Loucy (cell line): ENCODE results near the gene RIMS1.

Source experiments
- EZH2phosphoT487 ChIP-seq: fragments of 200-600 bp; IDR thresholded peaks from 2 replicates; pipeline ENCODE4 v1.6.1; 2018; ENCODE audit warnings: antibody characterized with exemption, mild to moderate bottlenecking, moderate library complexity, borderline replicate concordance
- TF ChIP-seq, protein P1 (sequence below): fragments of 200-600 bp; sonication (generic); conservative IDR thresholded peaks from 2 replicates; pipeline ENCODE4 v1.5.1; 2014; ENCODE audit warnings: mild to moderate bottlenecking, antibody characterized with exemption, low read length

DNA sequence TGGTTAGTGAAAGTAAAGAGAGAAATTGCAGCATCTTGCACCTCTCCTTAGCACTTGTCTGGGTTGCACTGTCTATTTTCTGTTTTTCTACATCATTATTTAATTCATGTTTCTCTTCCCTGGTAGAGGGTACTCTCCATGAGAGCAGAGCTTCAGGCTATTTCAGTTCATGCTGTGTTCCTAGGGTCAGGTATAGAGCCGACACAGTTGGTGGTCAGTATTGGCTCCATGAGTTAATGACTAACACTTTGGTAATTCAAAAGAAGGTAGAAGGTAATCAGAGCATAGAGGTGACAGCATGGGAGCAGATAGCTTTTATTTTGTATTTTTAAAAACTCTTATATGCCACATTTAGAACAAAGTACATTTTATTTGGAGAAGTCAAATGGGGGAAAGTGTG, 42.7 kb downstream of the RIMS1 start:
- TF ChIP-seq, protein P1, sequence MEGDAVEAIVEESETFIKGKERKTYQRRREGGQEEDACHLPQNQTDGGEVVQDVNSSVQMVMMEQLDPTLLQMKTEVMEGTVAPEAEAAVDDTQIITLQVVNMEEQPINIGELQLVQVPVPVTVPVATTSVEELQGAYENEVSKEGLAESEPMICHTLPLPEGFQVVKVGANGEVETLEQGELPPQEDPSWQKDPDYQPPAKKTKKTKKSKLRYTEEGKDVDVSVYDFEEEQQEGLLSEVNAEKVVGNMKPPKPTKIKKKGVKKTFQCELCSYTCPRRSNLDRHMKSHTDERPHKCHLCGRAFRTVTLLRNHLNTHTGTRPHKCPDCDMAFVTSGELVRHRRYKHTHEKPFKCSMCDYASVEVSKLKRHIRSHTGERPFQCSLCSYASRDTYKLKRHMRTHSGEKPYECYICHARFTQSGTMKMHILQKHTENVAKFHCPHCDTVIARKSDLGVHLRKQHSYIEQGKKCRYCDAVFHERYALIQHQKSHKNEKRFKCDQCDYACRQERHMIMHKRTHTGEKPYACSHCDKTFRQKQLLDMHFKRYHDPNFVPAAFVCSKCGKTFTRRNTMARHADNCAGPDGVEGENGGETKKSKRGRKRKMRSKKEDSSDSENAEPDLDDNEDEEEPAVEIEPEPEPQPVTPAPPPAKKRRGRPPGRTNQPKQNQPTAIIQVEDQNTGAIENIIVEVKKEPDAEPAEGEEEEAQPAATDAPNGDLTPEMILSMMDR, result no peak
- no peak for TF ChIP-seq EZH2phosphoT487
